ENCODE data around the gene ORM2.
"Not testable (repeated sequence)": the region's sequence is repeated elsewhere in the genome, so short reads cannot be mapped to it uniquely, and the experiment has no call there.

DNA sequence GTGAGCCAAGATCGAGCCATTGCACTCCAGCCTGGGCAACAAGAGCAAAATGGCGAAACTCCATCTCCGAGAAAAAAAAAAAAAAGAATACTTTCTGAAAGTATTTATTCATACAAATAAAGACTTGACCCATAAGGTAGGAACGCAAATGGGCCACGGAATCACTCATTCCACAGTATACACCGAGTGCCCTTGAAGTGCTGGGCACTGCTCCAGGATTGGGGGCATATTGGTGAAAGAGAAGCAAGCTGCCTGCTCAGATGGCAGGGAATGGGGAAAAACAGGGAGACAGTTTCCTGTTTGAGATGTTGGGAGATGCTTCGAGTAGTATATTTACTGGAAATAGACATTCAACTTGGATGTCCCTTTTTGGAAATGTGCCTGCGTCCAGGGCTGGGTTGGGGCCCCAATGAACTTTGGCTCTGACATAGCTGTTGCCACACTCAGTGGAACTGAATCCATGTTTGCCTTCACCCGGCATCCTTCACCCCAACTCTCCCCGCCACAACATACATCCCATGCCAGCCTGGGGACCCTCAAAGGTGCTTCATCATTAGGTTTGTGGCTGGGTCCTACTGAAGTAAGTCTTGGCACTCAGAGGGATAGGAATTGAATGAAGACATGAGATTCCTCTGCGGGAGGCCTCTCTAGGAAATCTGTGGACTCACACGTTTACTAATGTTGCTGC, 588 bp upstream of the ORM2 start:
- TF ChIP-seq POLR2AphosphoS5, POLR2A (IDR thresholded peaks at IDR 0.05): not testable (repeated sequence)
- TF ChIP-seq, protein P1, sequence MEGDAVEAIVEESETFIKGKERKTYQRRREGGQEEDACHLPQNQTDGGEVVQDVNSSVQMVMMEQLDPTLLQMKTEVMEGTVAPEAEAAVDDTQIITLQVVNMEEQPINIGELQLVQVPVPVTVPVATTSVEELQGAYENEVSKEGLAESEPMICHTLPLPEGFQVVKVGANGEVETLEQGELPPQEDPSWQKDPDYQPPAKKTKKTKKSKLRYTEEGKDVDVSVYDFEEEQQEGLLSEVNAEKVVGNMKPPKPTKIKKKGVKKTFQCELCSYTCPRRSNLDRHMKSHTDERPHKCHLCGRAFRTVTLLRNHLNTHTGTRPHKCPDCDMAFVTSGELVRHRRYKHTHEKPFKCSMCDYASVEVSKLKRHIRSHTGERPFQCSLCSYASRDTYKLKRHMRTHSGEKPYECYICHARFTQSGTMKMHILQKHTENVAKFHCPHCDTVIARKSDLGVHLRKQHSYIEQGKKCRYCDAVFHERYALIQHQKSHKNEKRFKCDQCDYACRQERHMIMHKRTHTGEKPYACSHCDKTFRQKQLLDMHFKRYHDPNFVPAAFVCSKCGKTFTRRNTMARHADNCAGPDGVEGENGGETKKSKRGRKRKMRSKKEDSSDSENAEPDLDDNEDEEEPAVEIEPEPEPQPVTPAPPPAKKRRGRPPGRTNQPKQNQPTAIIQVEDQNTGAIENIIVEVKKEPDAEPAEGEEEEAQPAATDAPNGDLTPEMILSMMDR (IDR thresholded peaks at IDR 0.05), result not testable (repeated sequence)
